ENCODE data around the gene SLCO4A1. TPM values are rescaled to one million over a fixed set of nuclear protein-coding genes. Genes with fewer than 3 reads are reported as not detected.

Gene SLCO4A1
- total and polyA plus RNA-seq, 7 donors, result 3.6 to 26.3 (median 5.7) TPM

- WGBS, 2 donors, result 53 to 74% methylated on average over 12 of the region's 12 CpGs
- DNase-seq, result no peak
- no peak overlapping the region for H3K4me3 ChIP-seq
- TF ChIP-seq CTCF (IDR thresholded peaks at IDR 0.05) (no peak), EP300 (IDR thresholded peaks at IDR 0.05) (no peak), POLR2A (IDR thresholded peaks at IDR 0.05) (no peak), POLR2AphosphoS5 (IDR thresholded peaks at IDR 0.05) (no peak)
- intact Hi-C loops (cut with DNase I), result no loop called here
- H3K36me3 ChIP-seq, result no peaks in the 10 kb centered on the region
- H3K27ac ChIP-seq, result no peak overlapping the region
- peaks cover 0 to 9% (median 0%) of the 10 kb centered on the region in 3 donors for H3K27me3 ChIP-seq
- H3K9me3 ChIP-seq, result peaks cover 0 to 2% (median under 1%) of the 10 kb centered on the region in 4 donors
- peaks cover 0 to 12% (median 9%) of the 10 kb centered on the region in 4 donors for H3K4me1 ChIP-seq
Measured at GRCh38 chr20:62684981-62685380, 42.7 kb downstream of the SLCO4A1 start.

- intact Hi-C loops (cut with DNase I), result no loop called here
- Histone ChIP-seq H3K4me3 (no peak overlapping the region), H3K4me1 (peaks cover 0 to 12% (median 9%) of the 10 kb centered on the region in 4 donors), H3K27ac (no peak overlapping the region), H3K36me3 (no peaks in the 10 kb centered on the region), H3K27me3 (peaks cover 0 to 9% (median 0%) of the 10 kb centered on the region in 3 donors), H3K9me3 (no peaks in the 10 kb centered on the region)
- DNase-seq, result no peak
- WGBS, 2 donors, result 7 to 21% methylated on average over 27 of the region's 27 CpGs
- TF ChIP-seq EP300 (IDR thresholded peaks at IDR 0.05) (no peak), POLR2A (IDR thresholded peaks at IDR 0.05) (no peak), POLR2AphosphoS5 (IDR thresholded peaks at IDR 0.05) (no peak), CTCF (IDR thresholded peaks at IDR 0.05) (no peak)
Measured at GRCh38 chr20:62685781-62686555, 43.7 kb downstream of the SLCO4A1 start.

- WGBS, 2 donors, result 70 to 92% methylated on average over 37 of the region's 37 CpGs
- no peak for DNase-seq
- H3K4me1 ChIP-seq, result peaks cover 0 to 12% (median 9%) of the 10 kb centered on the region in 4 donors
- no peak overlapping the region for H3K27ac ChIP-seq
- no peaks in the 10 kb centered on the region for H3K36me3 ChIP-seq
- TF ChIP-seq POLR2AphosphoS5 (IDR thresholded peaks at IDR 0.05) (no peak), EP300 (IDR thresholded peaks at IDR 0.05) (no peak), POLR2A (IDR thresholded peaks at IDR 0.05) (no peak), CTCF (IDR thresholded peaks at IDR 0.05) (no peak)
- intact Hi-C loops (cut with DNase I), result no loop called here
- no peaks in the 10 kb centered on the region for H3K9me3 ChIP-seq
- no peak overlapping the region for H3K4me3 ChIP-seq
- peaks cover 0 to 9% (median 0%) of the 10 kb centered on the region in 3 donors for H3K27me3 ChIP-seq
Measured at GRCh38 chr20:62686869-62687830, 44.8 kb downstream of the SLCO4A1 start.

GRCh38 chr20:62688083-62688482 is 45.8 kb downstream of the SLCO4A1 start:
- no peaks in the 10 kb centered on the region for H3K36me3 ChIP-seq
- no peak for DNase-seq
- WGBS, 2 donors, result 94 to 96% methylated on average over 11 of the region's 11 CpGs
- peaks cover 0 to 9% (median 0%) of the 10 kb centered on the region in 3 donors for H3K27me3 ChIP-seq
- intact Hi-C loops (cut with DNase I), result no loop called here
- no peak overlapping the region for H3K27ac ChIP-seq
- peaks cover 0 to 12% (median 9%) of the 10 kb centered on the region in 4 donors for H3K4me1 ChIP-seq
- H3K4me3 ChIP-seq, result no peak overlapping the region
- H3K9me3 ChIP-seq, result no peaks in the 10 kb centered on the region
- TF ChIP-seq CTCF (IDR thresholded peaks at IDR 0.05) (no peak), POLR2A (IDR thresholded peaks at IDR 0.05) (no peak), EP300 (IDR thresholded peaks at IDR 0.05) (no peak), POLR2AphosphoS5 (IDR thresholded peaks at IDR 0.05) (no peak)

All from sigmoid colon (tissue), 7 donors.